RPMI8226 (cell line): ENCODE results near the gene DTX1.
A peak's percentile ranks its signal among the peaks of the same experiment; 100 is the strongest.

Experiments
- DNase-seq: peaks from one replicate; pipeline ENCODE4 v3.0.0-alpha.2; 2015

Gene DTX1

GRCh38 chr12:113056381-113056630 lies 224 bp upstream of the DTX1 start:
- DNase-seq, result no peak

- DNase-seq, result no peak
Observed at GRCh38 chr12:113057565-113058485, 1.3 kb downstream of the DTX1 start.

GRCh38 chr12:113058553-113058952 lies 2.0 kb downstream of the DTX1 start:
- DNase-seq, result no peak

- no peak for DNase-seq
Observed at GRCh38 chr12:113059071-113059595, 2.6 kb downstream of the DTX1 start.

GRCh38 chr12:113060336-113060960 lies 3.9 kb downstream of the DTX1 start:
- no peak for DNase-seq

GRCh38 chr12:113061061-113061694 lies 4.6 kb downstream of the DTX1 start:
- DNase-seq, result no peak

- DNase-seq, result no peak
Observed at GRCh38 chr12:113062502-113063395, 6.2 kb downstream of the DTX1 start.

- no peak for DNase-seq
Observed at GRCh38 chr12:113063396-113064350, 7.1 kb downstream of the DTX1 start.

- DNase-seq, result no peak
Observed at GRCh38 chr12:113064395-113065125, 8.0 kb downstream of the DTX1 start.

GRCh38 chr12:113065126-113066007 lies 8.8 kb downstream of the DTX1 start:
- peak; percentile 52 for DNase-seq

GRCh38 chr12:113066813-113067400 lies 10.4 kb downstream of the DTX1 start:
- DNase-seq, result no peak

GRCh38 chr12:113067987-113068935 lies 11.7 kb downstream of the DTX1 start:
- no peak for DNase-seq

- DNase-seq, result no peak
Observed at GRCh38 chr12:113069149-113069548, 12.6 kb downstream of the DTX1 start.

GRCh38 chr12:113069751-113070116 lies 13.2 kb downstream of the DTX1 start:
- DNase-seq, result no peak

GRCh38 chr12:113070117-113070906 lies 13.8 kb downstream of the DTX1 start:
- no peak for DNase-seq

- DNase-seq, result no peak
Observed at GRCh38 chr12:113071135-113072112, 14.9 kb downstream of the DTX1 start.
